ENCODE results near the gene ELP2.

DNA sequence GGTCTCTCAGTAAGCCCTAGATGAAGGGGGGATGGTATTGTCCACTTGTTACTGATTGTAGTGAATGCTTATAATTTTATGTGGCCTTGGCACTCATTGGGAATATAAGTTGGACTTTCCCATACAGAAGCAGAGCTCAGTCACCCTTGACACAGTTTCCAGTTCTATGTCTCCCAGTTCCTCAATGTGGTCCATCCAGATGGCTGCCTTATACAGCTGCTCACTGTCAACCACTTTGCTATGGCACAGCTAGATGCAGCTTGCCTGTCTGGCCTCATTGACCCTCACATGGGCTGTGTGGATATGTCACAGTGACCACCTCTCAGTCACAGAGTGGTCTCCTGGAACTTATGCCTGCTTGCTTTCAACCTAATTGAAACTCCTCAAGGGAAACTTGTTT, 22.2 kb upstream of the ELP2 start:
- no peak for TF ChIP-seq OSR1 (CRISPR knock-in tag; IDR thresholded peaks at IDR 0.05)
- no peak for TF ChIP-seq ZFP30 (CRISPR knock-in tag; IDR thresholded peaks at IDR 0.05)
- TF ChIP-seq CSDC2 (CRISPR knock-in tag; IDR thresholded peaks at IDR 0.05) = no peak
- no peak for TF ChIP-seq ZNF8 (CRISPR knock-in tag; IDR thresholded peaks at IDR 0.05)
- TF ChIP-seq ZFP3 (CRISPR knock-in tag; IDR thresholded peaks at IDR 0.05) = no peak
- no peak for TF ChIP-seq RARB (CRISPR knock-in tag; IDR thresholded peaks at IDR 0.05)
- no peak for TF ChIP-seq ESRRG (CRISPR knock-in tag; IDR thresholded peaks at IDR 0.05)
- TF ChIP-seq ARNTL (CRISPR knock-in tag; IDR thresholded peaks at IDR 0.05; ENCODE audit: borderline replicate concordance, low read depth) = no peak
- TF ChIP-seq BACH2 (CRISPR knock-in tag; IDR thresholded peaks at IDR 0.05; ENCODE audit: borderline replicate concordance) = no peak
- no peak for TF ChIP-seq ISL1 (CRISPR knock-in tag; IDR thresholded peaks at IDR 0.05)
- TF ChIP-seq, protein P1, sequence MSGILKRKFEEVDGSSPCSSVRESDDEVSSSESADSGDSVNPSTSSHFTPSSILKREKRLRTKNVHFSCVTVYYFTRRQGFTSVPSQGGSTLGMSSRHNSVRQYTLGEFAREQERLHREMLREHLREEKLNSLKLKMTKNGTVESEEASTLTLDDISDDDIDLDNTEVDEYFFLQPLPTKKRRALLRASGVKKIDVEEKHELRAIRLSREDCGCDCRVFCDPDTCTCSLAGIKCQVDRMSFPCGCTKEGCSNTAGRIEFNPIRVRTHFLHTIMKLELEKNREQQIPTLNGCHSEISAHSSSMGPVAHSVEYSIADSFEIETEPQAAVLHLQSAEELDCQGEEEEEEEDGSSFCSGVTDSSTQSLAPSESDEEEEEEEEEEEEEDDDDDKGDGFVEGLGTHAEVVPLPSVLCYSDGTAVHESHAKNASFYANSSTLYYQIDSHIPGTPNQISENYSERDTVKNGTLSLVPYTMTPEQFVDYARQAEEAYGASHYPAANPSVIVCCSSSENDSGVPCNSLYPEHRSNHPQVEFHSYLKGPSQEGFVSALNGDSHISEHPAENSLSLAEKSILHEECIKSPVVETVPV (CRISPR knock-in tag; IDR thresholded peaks at IDR 0.05) = no peak
- TF ChIP-seq, protein P2, sequence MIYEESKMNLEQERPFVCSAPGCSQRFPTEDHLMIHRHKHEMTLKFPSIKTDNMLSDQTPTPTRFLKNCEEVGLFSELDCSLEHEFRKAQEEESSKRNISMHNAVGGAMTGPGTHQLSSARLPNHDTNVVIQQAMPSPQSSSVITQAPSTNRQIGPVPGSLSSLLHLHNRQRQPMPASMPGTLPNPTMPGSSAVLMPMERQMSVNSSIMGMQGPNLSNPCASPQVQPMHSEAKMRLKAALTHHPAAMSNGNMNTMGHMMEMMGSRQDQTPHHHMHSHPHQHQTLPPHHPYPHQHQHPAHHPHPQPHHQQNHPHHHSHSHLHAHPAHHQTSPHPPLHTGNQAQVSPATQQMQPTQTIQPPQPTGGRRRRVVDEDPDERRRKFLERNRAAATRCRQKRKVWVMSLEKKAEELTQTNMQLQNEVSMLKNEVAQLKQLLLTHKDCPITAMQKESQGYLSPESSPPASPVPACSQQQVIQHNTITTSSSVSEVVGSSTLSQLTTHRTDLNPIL (CRISPR knock-in tag; IDR thresholded peaks at IDR 0.05; ENCODE audit: low read depth) = no peak
- no peak for TF ChIP-seq TOX (CRISPR knock-in tag; IDR thresholded peaks at IDR 0.05; ENCODE audit: borderline replicate concordance)
- no peak for TF ChIP-seq ZC3H10 (CRISPR knock-in tag; IDR thresholded peaks at IDR 0.05)
